K562 (cell line): ENCODE results near the gene NASP. TPM values are rescaled to one million over a fixed set of nuclear protein-coding genes. Genes with fewer than 3 reads are reported as not detected.

ENCODE experiments used
- ATAC-seq: fragments of 200-7000 bp; cut with Tn5 transposase; 3 replicates; pipeline ENCODE4 v1.9.1; 2020; ENCODE audit warnings: moderate library complexity
- BruUV-seq: library from RNA; stranded (reverse); fragments of 400-500 nt; replicated peaks from 2 replicates; lab custom pipeline; 2021; lab: Mats Ljungman, UMichigan
- CTCF ChIA-PET: fragments of 300-600 bp; formaldehyde crosslinking; extraction: SDS; loops from one replicate; lab custom pipeline; 2021; ENCODE audit warnings: low intra/inter-chr PET ratio; lab: Yijun Ruan, JAX
- POLR2A ChIA-PET: fragments of 300-600, 350-650 bp; sonication (Branson Sonifier 250); formaldehyde crosslinking; extraction: SDS; loops from one replicate; lab custom pipeline; 2021; ENCODE audit warnings: antibody characterized with exemption, inconsistent platforms; lab: Yijun Ruan, JAX
- DNase-seq, 4 experiments: peaks; one replicate each; pipeline versions ENCODE4 v3.0.0 to v3.0.0-alpha.2; 2011 to 2018; ENCODE audit warnings: low spot score in 3 of 4, mixed read lengths in 3 of 4; ENCODE audit errors: extremely low read depth in 1 of 4
- FAIRE-seq: peaks from 2 replicates; lab custom pipeline; 2011; peaks lifted over from hg19 to GRCh38; lab: Jason Lieb, UNC
- H2AFZ ChIP-seq: 2 replicates; pipeline ENCODE4 v1.6.0; 2011; ENCODE audit warnings: low read depth, low read length, control low read depth, inconsistent platforms
- H3K27ac ChIP-seq: fragments of 200-600 bp; 3 replicates; pipeline ENCODE4 v1.8.0; 2011; ENCODE audit warnings: low read depth, mild to moderate bottlenecking, control low read depth, inconsistent platforms, low read length, moderate library complexity, mixed read lengths; ENCODE audit errors: extremely low read depth
- H3K27me3 ChIP-seq, 2 experiments: fragments of 300-600 bp in 1 of 2; 2 replicates in 1 of 2; 3 replicates in 1 of 2; pipeline versions ENCODE4 v1.6.0 to v1.8.0; 2011; ENCODE audit warnings: inconsistent platforms in 2 of 2, low read length in 2 of 2, mild to moderate bottlenecking in 1 of 2, mixed read lengths in 1 of 2, moderate library complexity in 1 of 2; ENCODE audit not compliant: control insufficient read depth in 2 of 2, insufficient read depth in 2 of 2
- H3K36me3 ChIP-seq: fragments of 300-600 bp; 3 replicates; pipeline ENCODE4 v1.8.0; 2011; ENCODE audit warnings: mild to moderate bottlenecking, low read length, inconsistent platforms; ENCODE audit not compliant: control insufficient read depth, insufficient read depth
- H3K4me1 ChIP-seq, 2 experiments: fragments of 200-600 bp in 1 of 2; replicated peaks in 1 of 2; 2 replicates in 1 of 2; 3 replicates in 1 of 2; pipeline versions ENCODE4 v1.5.1 to v1.8.0; 2011; ENCODE audit warnings: inconsistent platforms in 2 of 2, low read length in 2 of 2, mild to moderate bottlenecking in 1 of 2, mixed read lengths in 1 of 2, moderate library complexity in 1 of 2; ENCODE audit not compliant: control insufficient read depth in 2 of 2, insufficient read depth in 2 of 2
- H3K4me2 ChIP-seq: 2 replicates; pipeline ENCODE4 v1.6.1; 2011; ENCODE audit warnings: low read length, control low read depth, inconsistent platforms, mixed read lengths; ENCODE audit not compliant: insufficient read depth
- H3K4me3 ChIP-seq: fragments of 200-600 bp; sonication (generic), shearing (Covaris generic); 2 replicates; pipeline ENCODE4 v1.5.1; 2016; ENCODE audit warnings: control low read depth, inconsistent platforms
- H3K79me2 ChIP-seq: fragments of 200-600 bp; 3 replicates; pipeline ENCODE4 v1.8.0; 2011; ENCODE audit warnings: low read length, inconsistent platforms; ENCODE audit not compliant: control insufficient read depth, insufficient read depth
- H3K9ac ChIP-seq, 2 experiments: 2 replicates each; pipeline versions ENCODE4 v1.6.0 to v1.6.1; 2011; ENCODE audit warnings: low read depth in 2 of 2, low read length in 2 of 2, control low read depth in 1 of 2, inconsistent platforms in 1 of 2, mild to moderate bottlenecking in 1 of 2, mixed read lengths in 1 of 2; ENCODE audit not compliant: insufficient read depth in 1 of 2
- H3K9me1 ChIP-seq: one replicate; pipeline ENCODE4 v1.6.0; 2011; ENCODE audit warnings: inconsistent platforms, mild to moderate bottlenecking, low read length, moderate library complexity; ENCODE audit not compliant: control insufficient read depth, insufficient read depth
- H3K9me3 ChIP-seq: replicated peaks from 2 replicates; pipeline ENCODE4 v1.5.1; 2011; ENCODE audit warnings: low read depth, low read length, inconsistent platforms; ENCODE audit not compliant: control insufficient read depth, insufficient read depth
- H4K20me1 ChIP-seq: replicated peaks from 2 replicates; pipeline ENCODE4 v1.6.1; 2011; ENCODE audit warnings: low read length, inconsistent platforms, mixed read lengths; ENCODE audit not compliant: control insufficient read depth, insufficient read depth
- BMI1 ChIP-seq: fragments of 150-350 bp; IDR thresholded peaks from 2 replicates; pipeline ENCODE4 v1.6.1; 2014; ENCODE audit warnings: low read length
- CC2D1A ChIP-seq: fragments of 450-650 bp; IDR thresholded peaks from 2 replicates; pipeline ENCODE4 v1.6.1; 2017; ENCODE audit warnings: mild to moderate bottlenecking
- CTBP1 ChIP-seq: fragments of 450-650 bp; IDR thresholded peaks from 2 replicates; pipeline ENCODE4 v1.6.1; 2016; ENCODE audit warnings: borderline replicate concordance
- DEAF1 ChIP-seq: fragments of 450-650 bp; formaldehyde crosslinking; IDR thresholded peaks from 2 replicates; pipeline ENCODE4 v1.4.0; 2020; ENCODE audit warnings: mild to moderate bottlenecking, moderate library complexity
- ELF2 ChIP-seq: fragments of 250-450 bp; sonication (Bioruptor Pico); IDR thresholded peaks from 2 replicates; pipeline ENCODE4 v1.5.0; 2021; ENCODE audit warnings: mild to moderate bottlenecking
- MBD1 ChIP-seq: fragments of 250-450 bp; sonication (Bioruptor Pico); IDR thresholded peaks from 2 replicates; pipeline ENCODE4 v1.8.0; 2022; ENCODE audit warnings: inconsistent platforms
- TEAD1 ChIP-seq, 2 experiments: fragments of 450-650 bp in 1 of 2; sonication (generic) in 1 of 2; formaldehyde crosslinking; IDR thresholded peaks; 2 replicates each; pipeline versions ENCODE4 v1.4.0 to v1.8.0; 2020 to 2022; ENCODE audit warnings: mild to moderate bottlenecking in 2 of 2, missing genetic modification reagents in 1 of 2
- VEZF1 ChIP-seq: fragments of 200-800 bp; sonication (Bioruptor generic); IDR thresholded peaks from 2 replicates; pipeline ENCODE4 v1.6.1; 2017; ENCODE audit warnings: missing genetic modification characterization, missing compliant biosample characterization
- ZNF431 ChIP-seq: sonication (generic); formaldehyde crosslinking; IDR thresholded peaks from 2 replicates; pipeline ENCODE4 v1.8.0; 2022; ENCODE audit warnings: mild to moderate bottlenecking, missing genetic modification reagents
- ZNF764 ChIP-seq: fragments of 250-450 bp; sonication (Bioruptor Pico); IDR thresholded peaks from 2 replicates; pipeline ENCODE4 v1.4.0; 2020; ENCODE audit warnings: low read depth, mild to moderate bottlenecking, moderate library complexity
- WGBS: fragments of 100-300 bp; shearing (Covaris generic); methylation state at CpG from one replicate; pipeline ENCODE4 v1.1.6; 2016; ENCODE audit warnings: low coverage, mixed read lengths; ENCODE audit not compliant: insufficient coverage; ENCODE audit errors: missing lambda C conversion rate; 5-methylcytosine and 5-hydroxymethylcytosine counted together
- in situ Hi-C: fragments of 300-500 bp; cut with MboI; formaldehyde crosslinking; loops from 4 replicates; pipeline ENCODE4 v1.15.0; 2018; ENCODE audit warnings: inconsistent platforms, mixed read lengths
- intact Hi-C: fragments of 100-400 bp; cut with micrococcal nuclease; formaldehyde crosslinking; loops from 2 replicates; pipeline ENCODE4 v1.14.2; 2022
- polyA plus RNA-seq, 8 experiments: library from polyadenylated mRNA; depleted of rRNA in 4 of 8; stranded (reverse) in 5 of 8; unstranded in 3 of 8; fragments of >200 nt; fragmentation: Nextera tagmentation in 2 of 8; fragmentation: Illumina TruSeq in 1 of 8; extraction: Ambion mirVana in 2 of 8; extraction: Trizol in 1 of 8; gene quantifications; 2 replicates each; pipeline versions ENCODE4 v1.2.1 to v1.2.3, GENCODE V29; 2011 to 2014; ENCODE audit warnings: inconsistent platforms in 1 of 8, missing spikeins in 1 of 8
- total RNA-seq, 7 experiments: library from RNA; depleted of rRNA in 6 of 7; stranded (reverse); fragments of >200 nt in 6 of 7; fragmentation: Illumina TruSeq in 2 of 7; extraction: Trizol in 2 of 7; gene quantifications; 2 replicates each; pipeline versions ENCODE4 v1.2.1 to v1.2.3, GENCODE V29; 2011 to 2021; ENCODE audit warnings: low replicate concordance in 1 of 7
- TF ChIP-seq, protein P1 (sequence below): sonication (generic); formaldehyde crosslinking; IDR thresholded peaks from 2 replicates; pipeline ENCODE4 v1.9.0; 2022; ENCODE audit warnings: mild to moderate bottlenecking, missing genetic modification reagents

NASP gene
- total and polyA plus RNA-seq, 9 of the 15 experiments (the other 6 are each of a cell fraction or from before 2014, with no cell fraction given), result 199 to 578 (median 419) TPM

DNA sequence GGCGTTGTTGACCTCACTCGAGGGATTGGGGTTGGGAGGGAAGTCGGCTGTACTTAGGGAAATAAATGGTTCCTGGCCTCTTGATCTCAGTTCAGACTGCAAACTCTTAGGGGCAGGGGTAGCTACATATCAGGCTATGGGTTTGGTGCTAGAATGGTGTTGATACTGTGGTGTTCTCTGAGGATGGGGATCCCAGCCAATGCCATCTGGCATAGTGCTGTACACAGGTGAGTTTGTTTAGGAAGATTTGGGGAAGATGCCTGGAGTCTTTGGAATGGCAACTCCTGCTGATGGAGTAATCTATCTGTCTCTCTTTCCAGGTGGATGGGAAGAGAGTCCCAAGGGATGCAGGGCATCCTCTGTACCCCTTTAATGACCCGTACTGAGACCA is 14.3 kb upstream of the NASP start (continued):
- no peak for TF ChIP-seq ELF2 (CRISPR knock-in tag)
- TF ChIP-seq MBD1, result no peak
- TF ChIP-seq, all 486 proteins: peak for 0

DNA sequence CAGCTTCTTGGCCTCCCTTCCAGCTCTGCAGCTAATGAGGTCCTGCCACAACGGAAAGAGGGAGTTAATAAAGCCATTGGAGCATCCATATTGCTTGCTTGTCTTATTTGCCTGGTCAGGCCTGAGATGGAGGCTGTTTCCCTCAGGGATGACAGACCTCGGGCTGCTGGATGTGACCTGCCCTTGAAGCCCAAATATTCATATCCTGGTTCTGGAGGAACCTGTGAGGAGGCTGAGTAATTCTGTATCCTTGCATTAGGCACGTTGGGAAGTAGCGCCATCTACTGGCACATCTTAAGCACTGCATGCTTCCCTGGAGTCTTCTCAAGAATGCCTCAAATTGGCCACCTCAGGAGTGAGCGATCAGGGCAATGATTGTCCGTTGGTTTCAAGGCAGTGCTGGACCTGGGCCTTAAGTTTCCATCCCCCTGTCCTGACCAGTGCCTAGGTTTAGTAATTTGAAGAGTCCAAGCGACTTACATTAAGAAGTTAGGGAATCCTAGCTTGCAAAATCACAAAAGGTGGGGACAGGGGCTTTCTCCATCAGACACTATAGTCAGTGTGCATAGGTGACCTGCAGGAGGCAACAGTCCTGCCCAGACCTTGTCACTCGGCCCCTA is 13.8 kb upstream of the NASP start:
- intact Hi-C loops (loop anchor here (1.0 to 10.0 kb wide), 5 partner anchors 49 to 555 kb away; partner anchors contain the start of genes HECTD3, PRDX1 and UROD), in situ Hi-C loops (loop anchor here (5.0 kb wide), 2 partner anchors 58 to 213 kb away; no protein-coding TSS in a partner anchor)
- Histone ChIP-seq H3K4me3 (no peak overlapping the region), H3K36me3 (peaks cover 55% of the 10 kb centered on the region), H3K9me3 (no peaks in the 10 kb centered on the region), H4K20me1 (peaks cover 7% of the 10 kb centered on the region; the same call in 1 of the 2 replicates), H3K9ac (no peak overlapping the region), H3K79me2 (no peaks in the 10 kb centered on the region), H3K27ac (no peak overlapping the region), H2AFZ (no peak overlapping the region), H3K27me3 (no peaks in the 10 kb centered on the region), H3K4me1 (peaks cover 11 to 22% of the 10 kb centered on the region in 2 experiments), H3K4me2 (no peak overlapping the region), H3K9me1 (no peaks in the 10 kb centered on the region)
- ChIA-PET POLR2A (interaction anchor here (0.6 to 10.3 kb wide), 13 partner anchors 10 to 849 kb away, joined by 3 to 135 read pairs (median 4); partner anchors contain the start of genes AKR1A1, NASP and PRDX1), CTCF (interaction anchor here (0.6 to 2.7 kb wide), 8 partner anchors 48 to 840 kb away, joined by 3 to 21 read pairs (median 4); partner anchors contain the start of genes PRDX1 and RNU5D-1)
- BruUV-seq, result no TSS peak
- ATAC-seq (peak; percentile 87), FAIRE-seq (peak; percentile 95), DNase-seq (peak; percentile 67 to 86 (median 74))
- WGBS, result 13% methylated on average over 8 of the region's 8 CpGs
- TF ChIP-seq, protein P1, sequence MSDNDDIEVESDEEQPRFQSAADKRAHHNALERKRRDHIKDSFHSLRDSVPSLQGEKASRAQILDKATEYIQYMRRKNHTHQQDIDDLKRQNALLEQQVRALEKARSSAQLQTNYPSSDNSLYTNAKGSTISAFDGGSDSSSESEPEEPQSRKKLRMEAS, result peak; percentile 47
- peak; percentile 66; the same call in 1 of the 2 replicates for TF ChIP-seq CTBP1
- TF ChIP-seq DEAF1 (CRISPR knock-in tag), result peak; percentile 96
- TF ChIP-seq ZNF431, result no peak
- 0 out of 4 replicates have a peak, but pooled peaks have one; percentile 50 to 55 for TF ChIP-seq TEAD1 (CRISPR knock-in tag; IDR thresholded peaks at IDR 0.05)
- no peak for TF ChIP-seq BMI1
- no peak for TF ChIP-seq VEZF1 (CRISPR knock-in tag)
- peak; percentile 75; the same call in 1 of the 2 replicates for TF ChIP-seq CC2D1A
- 0 out of 2 replicates have a peak, but pooled peaks have one; percentile 66 for TF ChIP-seq ZNF764
